ENCODE results near the gene TRPM2.

GRCh38 chr21:44431300-44431699, 77.9 kb downstream of the TRPM2 start:
- TF ChIP-seq CTCF (IDR thresholded peaks at IDR 0.05; ENCODE audit: borderline replicate concordance, extremely low read depth, low read length, poor library complexity, severe bottlenecking) (no peak), EZH2 (IDR thresholded peaks at IDR 0.05; ENCODE audit: borderline replicate concordance, low read depth, low read length, severe bottlenecking) (no peak)

Measured in DND-41 (cell line).